ENCODE data around the gene RIT2. TPM values are rescaled to one million over a fixed set of nuclear protein-coding genes. Genes with fewer than 3 reads are reported as not detected.

RIT2 gene
- total RNA-seq, 1 donor from 2014 or later: not detected

GRCh38 chr18:42950732-42951131, 164.8 kb downstream of the RIT2 start:
- Mint-ChIP-seq H3K36me3 (ENCODE audit: low read depth) (no peaks in the 10 kb centered on the region), H3K4me1 (no peaks in the 10 kb centered on the region), H3K27ac (no peak overlapping the region), H3K9me3 (peaks cover 12% of the 10 kb centered on the region), H3K4me3 (no peak overlapping the region), H3K27me3 (no peaks in the 10 kb centered on the region)
- ATAC-seq (ENCODE audit: low read depth) (no peak), DNase-seq (no peak)
- no peak for TF ChIP-seq CTCF (IDR thresholded peaks at IDR 0.05)
- intact Hi-C loops (cut with micrococcal nuclease): no loop called here
- CTCF ChIA-PET: no interaction called here
- POLR2A ChIA-PET: no interaction called here

GRCh38 chr18:42948831-42949230, 166.7 kb downstream of the RIT2 start:
- Mint-ChIP-seq H3K4me3 (no peak overlapping the region), H3K4me1 (no peaks in the 10 kb centered on the region), H3K27ac (no peak overlapping the region), H3K36me3 (ENCODE audit: low read depth) (no peaks in the 10 kb centered on the region), H3K9me3 (peaks cover 12% of the 10 kb centered on the region), H3K27me3 (no peaks in the 10 kb centered on the region)
- ATAC-seq (ENCODE audit: low read depth) (no peak), DNase-seq (no peak)
- intact Hi-C loops (cut with micrococcal nuclease): no loop called here
- POLR2A ChIA-PET: no interaction called here
- no peak for TF ChIP-seq CTCF (IDR thresholded peaks at IDR 0.05)
- CTCF ChIA-PET: no interaction called here

- peaks cover 3% of the 10 kb centered on the region for H3K9me3 Mint-ChIP-seq
- DNase-seq (no peak), ATAC-seq (ENCODE audit: low read depth) (no peak)
- ChIA-PET CTCF (no interaction called here), POLR2A (no interaction called here)
- no peak for TF ChIP-seq CTCF (IDR thresholded peaks at IDR 0.05)
- H3K36me3 Mint-ChIP-seq (ENCODE audit: low read depth): no peaks in the 10 kb centered on the region
- H3K27ac Mint-ChIP-seq: no peak overlapping the region
- intact Hi-C loops (cut with micrococcal nuclease): no loop called here
- no peak overlapping the region for H3K4me3 Mint-ChIP-seq
- no peaks in the 10 kb centered on the region for H3K27me3 Mint-ChIP-seq
- H3K4me1 Mint-ChIP-seq: no peaks in the 10 kb centered on the region
These were observed 173.6 kb downstream of the RIT2 start for GRCh38 chr18:42941860-42942259.

- ChIA-PET POLR2A (no interaction called here), CTCF (no interaction called here)
- intact Hi-C loops (cut with micrococcal nuclease): no loop called here
- no peak for TF ChIP-seq CTCF (IDR thresholded peaks at IDR 0.05)
- no peak overlapping the region for H3K4me3 Mint-ChIP-seq
- H3K36me3 Mint-ChIP-seq (ENCODE audit: low read depth): no peaks in the 10 kb centered on the region
- no peak for ATAC-seq (ENCODE audit: low read depth)
- H3K4me1 Mint-ChIP-seq: no peaks in the 10 kb centered on the region
- DNase-seq: no peak
- H3K27ac Mint-ChIP-seq: no peak overlapping the region
- no peaks in the 10 kb centered on the region for H3K27me3 Mint-ChIP-seq
- peaks cover 3% of the 10 kb centered on the region for H3K9me3 Mint-ChIP-seq
These were observed 174.5 kb downstream of the RIT2 start for GRCh38 chr18:42941021-42941420.

GRCh38 chr18:42937436-42937835, 178.0 kb downstream of the RIT2 start:
- ChIA-PET POLR2A (no interaction called here), CTCF (no interaction called here)
- Mint-ChIP-seq H3K9me3 (peaks cover 3% of the 10 kb centered on the region), H3K4me3 (no peak overlapping the region), H3K4me1 (no peaks in the 10 kb centered on the region), H3K27ac (no peak overlapping the region), H3K27me3 (no peaks in the 10 kb centered on the region), H3K36me3 (ENCODE audit: low read depth) (no peaks in the 10 kb centered on the region)
- intact Hi-C loops (cut with micrococcal nuclease): no loop called here
- no peak for TF ChIP-seq CTCF (IDR thresholded peaks at IDR 0.05)
- ATAC-seq (ENCODE audit: low read depth) (no peak), DNase-seq (no peak)

All from activated B cell treated with CpG ODN at 0.5 μM for 24 hours (primary cell).